ENCODE results near the gene LAMTOR2. TPM values are rescaled to one million over a fixed set of nuclear protein-coding genes. Genes with fewer than 3 reads are reported as not detected.
A peak's percentile ranks its signal among the peaks of the same experiment; 100 is the strongest.

Gene LAMTOR2
- total and polyA plus RNA-seq, 2 of the 4 experiments (the other 2 are of a cell fraction): 50.0 to 89.0 TPM

DNA sequence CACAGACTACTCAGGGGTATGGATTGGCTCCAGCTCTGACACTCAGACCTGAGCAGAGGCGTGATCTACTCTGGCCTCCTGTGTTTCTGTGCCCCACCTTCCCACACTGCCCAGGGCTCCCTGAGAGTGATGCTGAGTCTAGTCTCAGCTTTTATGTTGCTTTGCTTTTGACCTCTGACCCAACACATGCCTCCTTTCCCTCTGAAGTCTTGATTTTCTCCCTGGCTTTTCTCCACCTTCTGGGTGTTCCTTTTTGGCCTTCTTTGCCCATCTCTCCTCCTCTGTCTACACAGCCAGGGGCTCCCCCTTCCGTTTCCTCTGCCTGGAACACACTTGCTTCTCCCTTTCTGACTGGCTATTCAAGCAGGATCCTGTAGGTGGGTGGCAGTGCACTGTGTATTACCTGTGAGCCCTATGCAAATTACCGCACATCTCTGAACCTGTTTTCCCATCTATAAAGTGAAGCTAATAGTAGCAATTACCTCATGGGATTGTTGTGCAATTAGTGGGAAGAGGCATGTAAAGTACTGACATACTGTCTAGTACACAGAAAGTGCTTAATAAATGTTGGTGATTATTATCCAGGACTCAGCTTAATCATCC is 41.4 kb downstream of the LAMTOR2 start:
- H4K8ac ChIP-seq (ENCODE audit: low read depth in 2 of 2, low read length in 2 of 2): peak overlapping the region; percentile 39 to 93; a peak in 1 of 4 replicates
- WGBS, 2 experiments (ENCODE audit: extremely low coverage in 2 of 2, insufficient read length in 1 of 2): no CpG with 5 or more reads among the region's 3 CpGs
- no peak overlapping the region; the same call in 1 of the 2 replicates for H3K14ac ChIP-seq (replicated peaks; ENCODE audit: low read depth, low read length)
- no peaks in the 10 kb centered on the region for H3K27me3 ChIP-seq (ENCODE audit: control insufficient read depth, insufficient read depth, low read length)
- H3K4ac ChIP-seq (ENCODE audit: low read depth, low read length): peak overlapping the region; percentile 80
- H3K4me1 ChIP-seq (ENCODE audit: control insufficient read depth, insufficient read depth, low read length): peaks cover 9% of the 10 kb centered on the region
- peak overlapping the region; percentile 79; the same call in 1 of the 2 replicates for H2BK120ac ChIP-seq (ENCODE audit: low read depth, low read length)
- H3K56ac ChIP-seq (ENCODE audit: extremely low read depth, insufficient read depth, low read length): no peak overlapping the region
- no peak for DNase-seq
- dilution Hi-C loops (cut with HindIII; ENCODE audit: low sequenced_read_pairs, unreplicated experiment) (no loop called here), intact Hi-C loops (cut with micrococcal nuclease) (loop anchor here (1.0 to 10.0 kb wide), 4 partner anchors 34 to 219 kb away; no protein-coding TSS in a partner anchor), in situ Hi-C loops (cut with MboI; ENCODE audit: low sequenced_read_pairs) (loop anchor here (5.0 kb wide), 2 partner anchors 36 to 221 kb away; no protein-coding TSS in a partner anchor)
- no peaks in the 10 kb centered on the region for H3K9me3 ChIP-seq (ENCODE audit: control insufficient read depth, insufficient read depth, low read length)
- H4K91ac ChIP-seq (ENCODE audit: insufficient read depth, low read depth, low read length): peak overlapping the region; percentile 88; the same call in 1 of the 2 replicates
- no peak overlapping the region; the same call in 1 of the 2 replicates for H4K5ac ChIP-seq (ENCODE audit: low read depth, low read length)
- CTCF ChIA-PET: interaction anchor here (0.5 to 5.6 kb wide), 10 partner anchors 17 to 145 kb away, joined by 3 to 64 read pairs (median 4); partner anchors contain the start of gene LMNA
- no peak for TF ChIP-seq POLR2A (IDR thresholded peaks at IDR 0.05; ENCODE audit: low read depth, low read length)
- TF ChIP-seq CEBPB (IDR thresholded peaks at IDR 0.05; ENCODE audit: low read depth, low read length): peak; percentile 91
- peaks cover 10% of the 10 kb centered on the region for H3K9me1 ChIP-seq (ENCODE audit: insufficient read depth, low read length)
- 0 out of 2 replicates have a peak, but pooled peaks cover 2% of the 10 kb centered on the region for H4K20me1 ChIP-seq (ENCODE audit: insufficient read depth, low read length)
- no peak overlapping the region for H3K4me2 ChIP-seq (ENCODE audit: low read depth, low read length)
- H2BK15ac ChIP-seq (ENCODE audit: low read depth, low read length): peak overlapping the region; percentile 24; the same call in 2 of the 3 replicates
- no peak overlapping the region for H3K18ac ChIP-seq (ENCODE audit: low read depth, low read length)
- no peak overlapping the region for H3K23ac ChIP-seq (ENCODE audit: low read depth, low read length)
- no peak overlapping the region for H2AFZ ChIP-seq (replicated peaks; ENCODE audit: low read length, poor library complexity)
- no peak overlapping the region for H2BK5ac ChIP-seq (ENCODE audit: low read depth, low read length, poor library complexity, severe bottlenecking)
- peak overlapping the region; percentile 76 for H2BK20ac ChIP-seq (ENCODE audit: low read depth, low read length)
- no peak overlapping the region for H3K4me3 ChIP-seq (ENCODE audit: insufficient read depth, low read depth, low read length)
- H2AK5ac ChIP-seq (ENCODE audit: low read depth, low read length): peak overlapping the region; percentile 81
- H2AK9ac ChIP-seq (replicated peaks; ENCODE audit: low read depth, low read length, poor library complexity): peak overlapping the region; percentile 98
- peak; percentile 12 for ATAC-seq (ENCODE audit: low read depth)
- peaks cover 11 to 51% of the 10 kb centered on the region in 2 experiments for H3K79me1 ChIP-seq (ENCODE audit: low read depth in 1 of 2, low read length in 2 of 2)
- no peak overlapping the region for H3K9ac ChIP-seq (ENCODE audit: low read depth, low read length)
- H3K36me3 ChIP-seq (ENCODE audit: control insufficient read depth, insufficient read depth, low read length): peaks cover 6% of the 10 kb centered on the region; the same call in 1 of the 2 replicates
- no peak overlapping the region for H3K27ac ChIP-seq (ENCODE audit: insufficient read depth, low read length)
- POLR2A ChIA-PET (ENCODE audit: unreplicated experiment): no interaction called here
- no TSS peak for BruUV-seq (replicated peaks)
